ENCODE measurements around the gene IFT74.

- TF ChIP-seq FOXP2 (optimal IDR thresholded peaks at IDR 0.05; ENCODE audit: control extremely low read depth, extremely low read length, insufficient read depth) (no peak), EZH2 (IDR thresholded peaks at IDR 0.05) (no peak), POLR2AphosphoS5 (IDR thresholded peaks at IDR 0.05; ENCODE audit: borderline replicate concordance, low read depth, low read length) (no peak)
These were observed 19.8 kb downstream of the IFT74 start for GRCh38 chr9:26975728-26976707.
